ENCODE data around the gene GABRA5. TPM values are rescaled to one million over a fixed set of nuclear protein-coding genes. Genes with fewer than 3 reads are reported as not detected.

Gene GABRA5
- total RNA-seq, 1 experiment from 2014 or later = not detected

GRCh38 chr15:26842391-26842790, 24.5 kb upstream of the GABRA5 start:
- peaks cover 4% of the 10 kb centered on the region for H3K27me3 Mint-ChIP-seq (ENCODE audit: insufficient read depth, unreplicated experiment)
- ChIA-PET POLR2A (no interaction called here), CTCF (no interaction called here)
- no peak for TF ChIP-seq CTCF (IDR thresholded peaks at IDR 0.05; ENCODE audit: insufficient read depth in 1 of 2, low read depth in 1 of 2, low read length in 1 of 2, severe bottlenecking in 1 of 2, unreplicated experiment in 1 of 2)
- BruUV-seq (replicated peaks) = no TSS peak
- intact Hi-C loops (cut with micrococcal nuclease; ENCODE audit: unreplicated experiment) = no loop called here
- H3K9me3 Mint-ChIP-seq (ENCODE audit: unreplicated experiment) = peaks cover 17% of the 10 kb centered on the region
- no peak for DNase-seq
- no peak overlapping the region for H3K27ac Mint-ChIP-seq (ENCODE audit: unreplicated experiment)
- Histone ChIP-seq H3K4me3 (ENCODE audit: low read depth, low read length) (no peak overlapping the region), H3K27me3 (replicated peaks; ENCODE audit: control insufficient read depth, insufficient read depth, low read length) (no peaks in the 10 kb centered on the region), H3K36me3 (ENCODE audit: control insufficient read depth, insufficient read depth, low read length) (no peaks in the 10 kb centered on the region), H3K4me1 (no peaks in the 10 kb centered on the region), H3K9me3 (no peaks in the 10 kb centered on the region; the same call in 1 of the 2 replicates)
- H3K4me1 Mint-ChIP-seq (ENCODE audit: low read depth, unreplicated experiment) = no peaks in the 10 kb centered on the region
- H3K4me3 Mint-ChIP-seq (ENCODE audit: unreplicated experiment) = no peak overlapping the region
- no peaks in the 10 kb centered on the region for H3K36me3 Mint-ChIP-seq (ENCODE audit: insufficient read depth, unreplicated experiment)

GRCh38 chr15:26844901-26845300, 22.0 kb upstream of the GABRA5 start:
- H3K4me3 ChIP-seq (ENCODE audit: low read depth, low read length) = no peak overlapping the region
- no peaks in the 10 kb centered on the region for H3K4me1 ChIP-seq
- CTCF ChIA-PET = no interaction called here
- no peaks in the 10 kb centered on the region; the same call in 1 of the 2 replicates for H3K9me3 ChIP-seq
- peaks cover 4% of the 10 kb centered on the region for H3K27me3 Mint-ChIP-seq (ENCODE audit: insufficient read depth, unreplicated experiment)
- intact Hi-C loops (cut with micrococcal nuclease; ENCODE audit: unreplicated experiment) = no loop called here
- no peak overlapping the region for H3K27ac Mint-ChIP-seq (ENCODE audit: unreplicated experiment)
- peaks cover 5% of the 10 kb centered on the region for H3K9me3 Mint-ChIP-seq (ENCODE audit: unreplicated experiment)
- POLR2A ChIA-PET = no interaction called here
- no TSS peak for BruUV-seq (replicated peaks)
- H3K36me3 ChIP-seq (ENCODE audit: control insufficient read depth, insufficient read depth, low read length) = no peaks in the 10 kb centered on the region
- no peaks in the 10 kb centered on the region for H3K36me3 Mint-ChIP-seq (ENCODE audit: insufficient read depth, unreplicated experiment)
- H3K4me3 Mint-ChIP-seq (ENCODE audit: unreplicated experiment) = no peak overlapping the region
- H3K27me3 ChIP-seq (replicated peaks; ENCODE audit: control insufficient read depth, insufficient read depth, low read length) = no peaks in the 10 kb centered on the region
- DNase-seq = no peak
- H3K4me1 Mint-ChIP-seq (ENCODE audit: low read depth, unreplicated experiment) = no peaks in the 10 kb centered on the region
- TF ChIP-seq CTCF (IDR thresholded peaks at IDR 0.05; ENCODE audit: insufficient read depth in 1 of 2, low read depth in 1 of 2, low read length in 1 of 2, severe bottlenecking in 1 of 2, unreplicated experiment in 1 of 2) = no peak

GRCh38 chr15:26848498-26848897, 18.4 kb upstream of the GABRA5 start:
- Mint-ChIP-seq H3K36me3 (ENCODE audit: insufficient read depth, unreplicated experiment) (no peaks in the 10 kb centered on the region), H3K9me3 (ENCODE audit: unreplicated experiment) (peaks cover 5% of the 10 kb centered on the region), H3K4me1 (ENCODE audit: low read depth, unreplicated experiment) (no peaks in the 10 kb centered on the region), H3K4me3 (ENCODE audit: unreplicated experiment) (no peak overlapping the region), H3K27me3 (ENCODE audit: insufficient read depth, unreplicated experiment) (no peaks in the 10 kb centered on the region), H3K27ac (ENCODE audit: unreplicated experiment) (no peak overlapping the region)
- Histone ChIP-seq H3K9me3 (no peaks in the 10 kb centered on the region; the same call in 1 of the 2 replicates), H3K36me3 (ENCODE audit: control insufficient read depth, insufficient read depth, low read length) (no peaks in the 10 kb centered on the region), H3K4me3 (ENCODE audit: low read depth, low read length) (no peak overlapping the region), H3K27me3 (replicated peaks; ENCODE audit: control insufficient read depth, insufficient read depth, low read length) (no peaks in the 10 kb centered on the region), H3K4me1 (no peaks in the 10 kb centered on the region)
- ChIA-PET POLR2A (no interaction called here), CTCF (no interaction called here)
- intact Hi-C loops (cut with micrococcal nuclease; ENCODE audit: unreplicated experiment) = no loop called here
- DNase-seq = no peak
- no TSS peak for BruUV-seq (replicated peaks)
- TF ChIP-seq CTCF (IDR thresholded peaks at IDR 0.05; ENCODE audit: insufficient read depth in 1 of 2, low read depth in 1 of 2, low read length in 1 of 2, severe bottlenecking in 1 of 2, unreplicated experiment in 1 of 2) = no peak

Data from Caco-2 (cell line).